CD4-positive, alpha-beta memory T cell (primary cell): ENCODE data around the gene RABL6. TPM values are rescaled to one million over a fixed set of nuclear protein-coding genes. Genes with fewer than 3 reads are reported as not detected.
"Not testable (repeated sequence)": the region's sequence is repeated elsewhere in the genome, so short reads cannot be mapped to it uniquely, and the experiment has no call there.

ENCODE experiments used
- CTCF ChIA-PET: fragments of 350-600 bp; sonication (Branson Sonifier 250); formaldehyde crosslinking; loops from one replicate; lab custom pipeline; 2021; ENCODE audit warnings: inconsistent platforms; ENCODE audit not compliant: partially characterized antibody; lab: Charles Lee
- POLR2A ChIA-PET: fragments of 350-600 bp; sonication (Branson Sonifier 250); formaldehyde crosslinking; loops from one replicate; lab custom pipeline; 2021; ENCODE audit not compliant: partially characterized antibody; lab: Charles Lee
- DNase-seq, 5 donors: peaks; one replicate each; pipeline versions ENCODE4 v3.0.0 to v3.0.0-alpha.2; 2020 to 2022; ENCODE audit warnings: mixed read lengths in 1 of 5
- H3K27ac ChIP-seq: one replicate; pipeline ENCODE4 v1.7.0; 2013; ENCODE audit warnings: low read depth, low read length
- H3K27me3 ChIP-seq: 2 replicates; pipeline ENCODE4 v1.7.0; 2013; ENCODE audit warnings: mild to moderate bottlenecking, low read length, moderate library complexity; ENCODE audit not compliant: insufficient read depth
- H3K36me3 ChIP-seq: 2 replicates; pipeline ENCODE4 v1.7.0; 2013; ENCODE audit warnings: mild to moderate bottlenecking, low read length, moderate library complexity; ENCODE audit not compliant: insufficient read depth
- H3K4me1 ChIP-seq: 2 replicates; pipeline ENCODE4 v1.7.0; 2013; ENCODE audit warnings: mild to moderate bottlenecking, low read length, moderate library complexity; ENCODE audit not compliant: insufficient read depth
- H3K4me3 ChIP-seq, 2 donors: one replicate each; pipeline ENCODE4 v1.7.0; 2013; ENCODE audit warnings: low read length in 2 of 2, mild to moderate bottlenecking in 1 of 2
- H3K9me3 ChIP-seq, 2 donors: one replicate each; pipeline ENCODE4 v1.7.0; 2013; ENCODE audit warnings: low read length in 2 of 2, control low read depth in 1 of 2; ENCODE audit not compliant: control insufficient read depth in 1 of 2
- H3K27ac Mint-ChIP-seq, 7 donors: one replicate each; pipeline ENCODE4 v1.8.0; 2020 to 2021; ENCODE audit warnings: mixed read lengths in 7 of 7, mild to moderate bottlenecking in 6 of 7, inconsistent platforms in 3 of 7, moderate library complexity in 3 of 7
- H3K27me3 Mint-ChIP-seq, 2 donors: one replicate each; pipeline ENCODE4 v1.8.0; 2020 to 2021; ENCODE audit warnings: mixed read lengths in 2 of 2
- H3K36me3 Mint-ChIP-seq, 2 donors: one replicate each; pipeline ENCODE4 v1.8.0; 2020 to 2021; ENCODE audit warnings: mixed read lengths in 2 of 2, inconsistent platforms in 1 of 2, mild to moderate bottlenecking in 1 of 2
- H3K4me1 Mint-ChIP-seq, 4 donors: one replicate each; pipeline ENCODE4 v1.8.0; 2020 to 2021; ENCODE audit warnings: mixed read lengths in 4 of 4, mild to moderate bottlenecking in 1 of 4
- H3K4me3 Mint-ChIP-seq, 8 donors: one replicate each; pipeline ENCODE4 v1.8.0; 2020 to 2021; ENCODE audit warnings: mixed read lengths in 8 of 8, mild to moderate bottlenecking in 7 of 8, moderate library complexity in 6 of 8, inconsistent platforms in 3 of 8
- H3K9me3 Mint-ChIP-seq, 8 donors: one replicate each; pipeline ENCODE4 v1.8.0; 2020 to 2021; ENCODE audit warnings: mixed read lengths in 8 of 8, mild to moderate bottlenecking in 5 of 8, inconsistent platforms in 3 of 8, moderate library complexity in 1 of 8
- intact Hi-C: fragments of 100-400 bp; cut with micrococcal nuclease; formaldehyde crosslinking; loops from one replicate; pipeline ENCODE4 v1.15.1; 2023
- polyA plus RNA-seq, 2 donors: library from polyadenylated mRNA; unstranded; fragments of 300-500 nt; fragmentation: Illumina TruSeq; gene quantifications; one replicate each; pipeline ENCODE4 v1.2.3, GENCODE V29; 2021
- total RNA-seq, 2 experiments: library from RNA; stranded (reverse); gene quantifications; one replicate each; pipeline ENCODE4 v1.2.3, GENCODE V29; 2021

The RABL6 gene
- total and polyA plus RNA-seq, 4 experiments from 2014 or later = 5.1 to 70.9 (median 41.6) TPM

GRCh38 chr9:136838314-136839228, 30.8 kb downstream of the RABL6 start:
- ChIA-PET CTCF (interaction anchor here (1.4 kb wide), 1 partner anchor 18 kb away, joined by 3 read pairs; no protein-coding TSS in a partner anchor), POLR2A (no interaction called here)
- peak in 1 of 5 donors; percentile 28 for DNase-seq
- no peaks in the 10 kb centered on the region for H3K9me3 Mint-ChIP-seq
- H3K27ac Mint-ChIP-seq = peak overlapping the region in 1 of 7 donors; percentile 65
- Histone ChIP-seq H3K9me3 (no peaks in the 10 kb centered on the region), H3K4me3 (no peak overlapping the region), H3K36me3 (no peaks in the 10 kb centered on the region), H3K27me3 (no peaks in the 10 kb centered on the region), H3K27ac (no peak overlapping the region), H3K4me1 (peaks cover 12% of the 10 kb centered on the region)
- peaks cover 0 to 16% of the 10 kb centered on the region in 2 donors for H3K36me3 Mint-ChIP-seq
- peaks cover 4 to 15% (median 8%) of the 10 kb centered on the region in 4 donors for H3K4me1 Mint-ChIP-seq
- H3K27me3 Mint-ChIP-seq = peaks cover 1 to 3% of the 10 kb centered on the region in 2 donors
- intact Hi-C loops = no loop called here
- no peak overlapping the region for H3K4me3 Mint-ChIP-seq

- H3K27me3 Mint-ChIP-seq = peaks cover 3% of the 10 kb centered on the region in 2 donors
Observed at GRCh38 chr9:136839229-136840139, 31.7 kb downstream of the RABL6 start.

DNA sequence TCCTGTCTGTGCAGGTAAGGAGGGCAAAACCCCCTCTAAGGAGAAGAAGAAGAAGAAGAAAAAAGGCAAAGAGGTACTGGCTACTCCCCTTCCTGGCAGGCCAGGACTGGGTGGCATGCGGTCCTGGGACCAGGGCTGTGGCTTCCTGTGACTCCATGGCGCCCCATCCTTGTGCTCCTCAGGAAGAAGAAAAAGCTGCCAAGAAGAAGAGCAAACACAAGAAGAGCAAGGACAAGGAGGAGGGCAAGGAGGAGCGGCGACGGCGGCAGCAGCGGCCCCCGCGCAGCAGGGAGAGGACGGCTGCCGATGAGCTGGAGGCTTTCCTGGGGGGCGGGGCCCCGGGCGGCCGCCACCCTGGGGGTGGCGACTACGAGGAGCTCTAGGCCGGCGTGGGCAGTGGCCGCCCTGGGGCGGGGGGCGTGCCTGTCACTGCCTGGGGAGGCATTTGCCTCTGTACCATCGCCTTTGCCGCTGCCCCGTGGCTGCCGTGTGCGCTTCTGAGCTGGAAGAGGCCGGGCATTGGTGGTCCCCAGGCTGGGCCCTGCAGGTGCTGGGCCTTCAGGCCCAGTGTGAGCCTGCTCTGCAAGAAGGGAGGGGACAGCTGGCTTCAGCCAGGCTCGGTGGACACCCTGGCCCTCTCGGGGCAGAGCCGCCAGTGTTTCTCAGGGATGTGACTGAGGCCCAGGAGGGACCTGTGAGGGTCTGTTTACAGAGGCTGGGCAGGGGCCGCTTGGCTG, 32.6 kb downstream of the RABL6 start:
- H3K4me3 Mint-ChIP-seq = peak overlapping the region in 1 of 8 donors; percentile 74
- ChIA-PET POLR2A (interaction anchor here (0.9 to 1.0 kb wide), 2 partner anchors 25 to 33 kb away, joined by 3 to 5 read pairs; partner anchors contain the start of gene RABL6), CTCF (interaction anchor here (1.4 to 4.9 kb wide), 2 partner anchors 16 to 195 kb away, joined by 3 to 36 read pairs; no protein-coding TSS in a partner anchor)
- H3K9me3 ChIP-seq = no peaks in the 10 kb centered on the region
- no peaks in the 10 kb centered on the region for H3K27me3 ChIP-seq
- DNase-seq = no peak
- H3K36me3 Mint-ChIP-seq = peaks cover 0 to 10% of the 10 kb centered on the region in 2 donors
- no peak overlapping the region for H3K27ac ChIP-seq
- peak overlapping the region in 2 of 7 donors; percentile 31 to 81 for H3K27ac Mint-ChIP-seq
- intact Hi-C loops = loop anchor here (5.0 kb wide), 1 partner anchor 33 kb away; the partner anchor contains the start of gene RABL6
- peaks cover 3 to 5% of the 10 kb centered on the region in 2 donors for H3K27me3 Mint-ChIP-seq
- peaks cover 13% of the 10 kb centered on the region for H3K4me1 ChIP-seq
- H3K4me1 Mint-ChIP-seq = peaks cover 5 to 18% (median 10%) of the 10 kb centered on the region in 4 donors
- H3K36me3 ChIP-seq = no peaks in the 10 kb centered on the region
- H3K4me3 ChIP-seq = no peak overlapping the region
- H3K9me3 Mint-ChIP-seq = no peaks in the 10 kb centered on the region

More at GRCh38 chr9:136839229-136840139, 31.7 kb downstream of the RABL6 start:
- no peaks in the 10 kb centered on the region for H3K27me3 ChIP-seq
- CTCF ChIA-PET = interaction anchor here (1.4 kb wide), 1 partner anchor 17 kb away, joined by 3 read pairs; no protein-coding TSS in a partner anchor
- Mint-ChIP-seq H3K4me3 (peak overlapping the region in 1 of 8 donors; percentile 74), H3K4me1 (peaks cover 5 to 18% (median 10%) of the 10 kb centered on the region in 4 donors), H3K27ac (peak overlapping the region in 2 of 7 donors; percentile 31 to 81), H3K9me3 (no peaks in the 10 kb centered on the region), H3K36me3 (peaks cover 0 to 10% of the 10 kb centered on the region in 2 donors)
- POLR2A ChIA-PET = no interaction called here
- intact Hi-C loops = loop anchor here (5.0 kb wide), 1 partner anchor 32 kb away; the partner anchor contains the start of gene RABL6
- no peak overlapping the region for H3K4me3 ChIP-seq
- H3K9me3 ChIP-seq = no peaks in the 10 kb centered on the region
- H3K27ac ChIP-seq = no peak overlapping the region
- peaks cover 13% of the 10 kb centered on the region for H3K4me1 ChIP-seq
- peak in 1 of 5 donors; percentile 22 for DNase-seq
- no peaks in the 10 kb centered on the region for H3K36me3 ChIP-seq

DNA sequence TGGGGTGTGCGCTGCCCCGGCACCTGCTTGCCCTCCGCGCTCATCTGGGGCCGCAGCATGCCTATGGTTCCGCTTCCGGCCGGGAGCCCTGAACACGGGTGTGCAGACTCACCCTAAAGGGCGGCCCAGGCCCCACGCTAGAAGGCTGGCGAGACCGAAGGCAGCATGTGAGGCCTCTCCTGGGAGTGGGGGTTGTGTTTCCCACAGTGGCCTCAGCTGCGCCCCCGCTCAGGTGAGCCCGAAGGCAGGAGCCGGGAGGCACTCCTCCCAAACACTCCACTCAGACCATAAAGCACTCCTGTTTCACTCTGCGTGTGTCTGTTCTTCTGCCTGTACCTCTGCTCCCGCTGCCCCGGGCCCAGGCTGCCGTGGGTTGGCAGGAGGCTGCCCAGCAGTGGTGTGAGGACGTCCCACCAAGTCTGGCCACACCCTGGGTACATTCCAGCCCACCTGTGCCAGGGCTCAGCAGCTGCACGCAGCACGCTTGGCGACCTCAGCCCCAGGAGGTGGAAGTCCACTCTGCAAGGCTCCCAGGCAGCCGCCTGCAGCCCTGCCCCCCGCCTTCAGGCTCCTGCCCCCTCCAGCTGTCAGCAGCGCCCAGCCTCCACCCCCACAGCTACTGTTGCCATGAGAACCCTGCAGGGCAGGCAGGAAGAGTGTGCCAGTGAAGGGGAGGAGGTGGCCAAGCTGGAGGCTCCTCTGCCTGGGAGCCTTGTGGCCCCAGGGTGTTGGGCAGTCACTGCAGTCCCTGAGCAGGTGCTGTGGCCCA, 33.3 kb downstream of the RABL6 start:
- H3K4me1 Mint-ChIP-seq = peaks cover 5 to 18% (median 10%) of the 10 kb centered on the region in 4 donors
- Histone ChIP-seq H3K27me3 (no peaks in the 10 kb centered on the region), H3K4me1 (peaks cover 13% of the 10 kb centered on the region), H3K9me3 (no peaks in the 10 kb centered on the region), H3K27ac (no peak overlapping the region), H3K4me3 (no peak overlapping the region), H3K36me3 (no peaks in the 10 kb centered on the region)
- H3K9me3 Mint-ChIP-seq = no peaks in the 10 kb centered on the region
- H3K4me3 Mint-ChIP-seq = no peak overlapping the region
- intact Hi-C loops = loop anchor here (5.0 kb wide), 1 partner anchor 34 kb away; the partner anchor contains the start of gene RABL6
- CTCF ChIA-PET = interaction anchor here (0.9 to 4.9 kb wide), 5 partner anchors 21 to 206 kb away, joined by 3 to 36 read pairs (median 5); no protein-coding TSS in a partner anchor
- POLR2A ChIA-PET = interaction anchor here (0.9 to 1.2 kb wide), 3 partner anchors 25 to 400 kb away, joined by 3 to 5 read pairs (median 4); partner anchors contain the start of genes RABL6 and TUBB4B
- DNase-seq = no peak
- H3K27ac Mint-ChIP-seq = peak overlapping the region in 1 of 7 donors; percentile 86
- H3K27me3 Mint-ChIP-seq = peaks cover 3 to 6% of the 10 kb centered on the region in 2 donors
- peaks cover 0 to 10% of the 10 kb centered on the region in 2 donors for H3K36me3 Mint-ChIP-seq

DNA sequence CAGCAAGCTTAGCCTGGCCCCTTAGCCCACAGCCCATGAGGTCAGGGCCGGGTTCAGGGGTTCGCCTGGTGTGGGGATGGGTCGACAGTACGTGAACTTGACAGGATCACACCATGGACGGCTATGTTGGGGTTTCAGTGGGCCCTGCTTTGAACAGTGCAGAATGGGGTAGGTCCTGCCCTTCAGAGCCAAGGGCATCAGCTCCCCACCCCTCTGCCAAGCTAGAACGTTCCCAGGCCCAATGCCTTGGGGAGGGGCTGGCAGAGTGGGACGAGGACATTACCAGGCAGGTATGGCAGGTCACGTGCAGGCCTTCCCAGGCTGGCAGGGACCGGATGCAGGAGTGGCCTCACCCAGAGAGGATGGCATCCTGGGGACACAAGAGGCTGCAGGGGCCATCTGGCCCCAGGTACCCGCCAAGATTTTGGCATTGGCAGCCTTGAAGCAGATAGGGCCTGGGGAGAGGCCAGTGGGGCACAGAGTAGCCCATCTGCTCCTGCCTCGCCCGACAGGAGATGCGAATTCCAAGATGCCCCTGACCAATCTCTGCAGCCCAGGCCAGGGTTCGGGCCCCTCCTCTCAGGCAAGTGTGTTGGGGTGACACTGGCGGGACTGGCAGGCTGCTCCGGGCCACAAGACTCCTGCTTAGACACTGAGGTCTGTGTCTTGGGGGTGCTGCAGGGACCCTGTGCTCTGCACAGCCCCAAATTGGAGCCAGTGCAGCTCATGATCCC, 34.1 kb downstream of the RABL6 start:
- H3K27me3 Mint-ChIP-seq = not testable (repeated sequence)

More for the DNA sequence above, 34.1 kb downstream of the RABL6 start:
- not testable (repeated sequence) for H3K36me3 Mint-ChIP-seq, H3K27ac ChIP-seq, H3K27me3 ChIP-seq, H3K9me3 ChIP-seq, H3K9me3 Mint-ChIP-seq, H3K36me3 ChIP-seq, DNase-seq
- Histone ChIP-seq H3K4me1 (peaks cover 18% of the 10 kb centered on the region), H3K4me3 (peak overlapping the region in 1 of 2 donors; percentile 69)
- POLR2A ChIA-PET = interaction anchor here (0.7 to 1.7 kb wide), 18 partner anchors 12 to 399 kb away, joined by 3 to 12 read pairs (median 4); partner anchors contain the start of genes C8G, EDF1, FBXW5 and MAN1B1
- CTCF ChIA-PET = interaction anchor here (0.6 to 4.9 kb wide), 34 partner anchors 10 to 226 kb away, joined by 3 to 36 read pairs (median 4); partner anchors contain the start of genes CLIC3, FBXW5, RABL6 and TRAF2
- Mint-ChIP-seq H3K4me3 (peak overlapping the region; percentile 77 to 93 (median 82)), H3K4me1 (peaks cover 5 to 22% (median 11%) of the 10 kb centered on the region in 4 donors), H3K27ac (peak overlapping the region; percentile 38 to 86 (median 64))
- intact Hi-C loops = loop anchor here (1.0 to 5.0 kb wide), 5 partner anchors 35 to 193 kb away; partner anchors contain the start of genes FBXW5, PAXX and RABL6
